Cardiac muscle cell (in vitro differentiated cells and primary cell): Measurements from ENCODE around the gene CACNA1S. TPM values are rescaled to one million over a fixed set of nuclear protein-coding genes. Genes with fewer than 3 reads are reported as not detected.

Experiments
- DNase-seq, 2 donors: peaks; one replicate each; pipeline versions ENCODE4 v3.0.0 to v3.0.0-alpha.2; 2010 to 2017; ENCODE audit warnings: low read depth in 1 of 2, low spot score in 1 of 2
- H3K27ac ChIP-seq: fragments of 200-600 bp; sonication (generic); 2 replicates; pipeline ENCODE4 v1.5.1; 2016
- H3K27me3 ChIP-seq: fragments of 200-600 bp; sonication (generic); 2 replicates; pipeline ENCODE4 v1.6.0; 2016; ENCODE audit warnings: control low read depth
- H3K36me3 ChIP-seq: fragments of 200-600 bp; sonication (generic); 2 replicates; pipeline ENCODE4 v1.5.1; 2016; ENCODE audit warnings: control low read depth
- H3K4me1 ChIP-seq: fragments of 200-600 bp; sonication (generic); 2 replicates; pipeline ENCODE4 v1.8.1; 2017; ENCODE audit warnings: low read depth, mild to moderate bottlenecking, mixed run types
- H3K4me3 ChIP-seq: fragments of 200-600 bp; sonication (generic); 2 replicates; pipeline ENCODE4 v1.5.1; 2016; ENCODE audit warnings: mild to moderate bottlenecking
- H3K9me3 ChIP-seq: fragments of 200-600 bp; sonication (generic); 2 replicates; pipeline ENCODE4 v1.5.1; 2017; ENCODE audit warnings: low read depth, mild to moderate bottlenecking, control low read depth
- polyA plus RNA-seq: library from polyadenylated mRNA; unstranded; fragments of >200 nt; fragmentation: Nextera tagmentation; extraction: Ambion mirVana; gene quantifications from 2 replicates; pipeline ENCODE4 v1.2.1, GENCODE V29; 2016
- total RNA-seq: library from RNA; depleted of rRNA; stranded (reverse); fragments of >200 nt; gene quantifications from 2 replicates; pipeline ENCODE4 v1.2.3, GENCODE V29; 2016
- TF ChIP-seq, protein P1 (sequence below): IDR thresholded peaks from 2 replicates; pipeline ENCODE4 v1.5.1; 2012; ENCODE audit warnings: low read depth, mild to moderate bottlenecking, low read length

The CACNA1S gene
- total and polyA plus RNA-seq, 2 experiments from 2014 or later: 0.30 TPM; not detected in 1

DNA sequence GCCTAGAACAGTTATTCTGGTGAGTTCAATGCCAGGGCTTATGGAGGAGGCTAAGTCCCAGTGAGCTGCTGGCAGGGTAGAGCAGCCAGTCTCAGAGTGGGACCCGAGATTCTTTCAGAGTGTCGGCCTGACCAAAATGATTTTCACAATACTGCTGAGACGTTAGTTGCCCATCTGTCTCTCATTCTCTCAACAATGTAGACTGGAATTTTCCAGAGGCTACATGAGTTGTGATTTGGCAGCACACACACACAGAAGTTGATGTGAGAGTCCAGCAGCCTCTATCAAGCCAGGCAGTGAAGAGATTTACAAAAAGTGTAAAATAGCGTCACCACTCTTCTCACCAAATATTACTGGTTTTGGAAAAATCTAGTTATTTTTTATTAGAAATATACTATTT lies 21.7 kb downstream of the CACNA1S start:
- Histone ChIP-seq H3K27ac (no peak overlapping the region), H3K4me1 (peaks cover 11% of the 10 kb centered on the region), H3K4me3 (no peak overlapping the region), H3K36me3 (no peaks in the 10 kb centered on the region), H3K9me3 (no peaks in the 10 kb centered on the region), H3K27me3 (no peaks in the 10 kb centered on the region)
- TF ChIP-seq, protein P1, sequence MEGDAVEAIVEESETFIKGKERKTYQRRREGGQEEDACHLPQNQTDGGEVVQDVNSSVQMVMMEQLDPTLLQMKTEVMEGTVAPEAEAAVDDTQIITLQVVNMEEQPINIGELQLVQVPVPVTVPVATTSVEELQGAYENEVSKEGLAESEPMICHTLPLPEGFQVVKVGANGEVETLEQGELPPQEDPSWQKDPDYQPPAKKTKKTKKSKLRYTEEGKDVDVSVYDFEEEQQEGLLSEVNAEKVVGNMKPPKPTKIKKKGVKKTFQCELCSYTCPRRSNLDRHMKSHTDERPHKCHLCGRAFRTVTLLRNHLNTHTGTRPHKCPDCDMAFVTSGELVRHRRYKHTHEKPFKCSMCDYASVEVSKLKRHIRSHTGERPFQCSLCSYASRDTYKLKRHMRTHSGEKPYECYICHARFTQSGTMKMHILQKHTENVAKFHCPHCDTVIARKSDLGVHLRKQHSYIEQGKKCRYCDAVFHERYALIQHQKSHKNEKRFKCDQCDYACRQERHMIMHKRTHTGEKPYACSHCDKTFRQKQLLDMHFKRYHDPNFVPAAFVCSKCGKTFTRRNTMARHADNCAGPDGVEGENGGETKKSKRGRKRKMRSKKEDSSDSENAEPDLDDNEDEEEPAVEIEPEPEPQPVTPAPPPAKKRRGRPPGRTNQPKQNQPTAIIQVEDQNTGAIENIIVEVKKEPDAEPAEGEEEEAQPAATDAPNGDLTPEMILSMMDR: no peak
- no peak for DNase-seq

DNA sequence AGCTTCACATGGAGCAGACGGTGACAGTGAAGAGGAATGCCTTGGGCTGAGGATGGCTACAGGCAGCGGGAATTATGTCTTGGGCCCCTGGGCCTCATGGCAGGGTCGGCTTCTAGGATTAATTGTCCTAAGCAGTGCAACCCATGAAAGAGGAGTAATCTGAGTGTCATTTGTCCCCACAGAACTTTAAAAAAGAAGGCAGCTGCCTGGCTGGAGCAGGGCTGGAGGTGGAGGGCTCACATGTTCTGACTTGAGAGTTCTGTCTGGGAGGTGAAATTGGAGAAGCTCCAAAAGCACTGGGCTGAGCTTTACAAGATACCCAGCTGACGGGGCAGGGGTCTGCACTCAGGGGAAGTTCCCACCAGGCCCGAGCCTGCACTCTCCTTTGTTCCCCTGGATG lies 22.6 kb downstream of the CACNA1S start:
- no peak overlapping the region for H3K4me3 ChIP-seq
- TF ChIP-seq, protein P1: no peak
- no peaks in the 10 kb centered on the region for H3K27me3 ChIP-seq
- no peaks in the 10 kb centered on the region for H3K36me3 ChIP-seq
- peaks cover 5% of the 10 kb centered on the region for H3K4me1 ChIP-seq
- DNase-seq: peak in 1 of 2 donors; percentile 41
- H3K27ac ChIP-seq: no peak overlapping the region
- H3K9me3 ChIP-seq: no peaks in the 10 kb centered on the region

DNA sequence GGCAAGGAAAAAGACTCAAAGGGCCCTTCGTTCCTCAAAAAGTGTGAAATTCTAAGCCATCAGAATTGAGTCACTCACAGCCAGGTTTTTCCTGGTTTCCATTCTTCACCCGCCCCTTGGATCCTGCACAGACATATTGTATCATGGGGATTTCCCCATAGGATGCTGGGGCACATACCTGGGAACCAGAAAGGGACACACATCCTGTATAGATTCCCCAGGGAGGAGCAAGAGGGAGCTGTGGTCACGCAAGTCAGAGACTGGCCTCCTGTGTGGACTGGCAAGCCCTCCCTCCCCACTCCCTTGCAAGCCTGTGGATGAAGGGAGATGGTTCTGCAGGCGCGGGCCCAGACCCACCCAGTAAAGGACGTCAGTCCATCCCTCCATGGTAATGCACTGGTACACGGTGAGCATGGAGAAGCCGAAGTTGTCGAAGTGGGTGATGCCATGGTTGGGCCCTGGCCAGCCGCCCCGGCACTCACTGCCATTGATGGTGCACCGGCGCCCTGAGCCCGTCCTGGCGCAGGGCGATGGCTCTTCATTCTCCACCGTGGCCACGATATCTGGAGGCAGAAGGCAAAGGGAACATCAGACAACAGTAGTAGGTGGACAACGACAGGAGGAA lies 23.2 kb downstream of the CACNA1S start:
- H3K9me3 ChIP-seq: no peaks in the 10 kb centered on the region
- no peak overlapping the region for H3K4me3 ChIP-seq
- H3K27me3 ChIP-seq: no peaks in the 10 kb centered on the region
- no peaks in the 10 kb centered on the region for H3K36me3 ChIP-seq
- H3K27ac ChIP-seq: no peak overlapping the region
- no peak for DNase-seq
- peaks cover 4% of the 10 kb centered on the region for H3K4me1 ChIP-seq
- TF ChIP-seq, protein P1: no peak

DNA sequence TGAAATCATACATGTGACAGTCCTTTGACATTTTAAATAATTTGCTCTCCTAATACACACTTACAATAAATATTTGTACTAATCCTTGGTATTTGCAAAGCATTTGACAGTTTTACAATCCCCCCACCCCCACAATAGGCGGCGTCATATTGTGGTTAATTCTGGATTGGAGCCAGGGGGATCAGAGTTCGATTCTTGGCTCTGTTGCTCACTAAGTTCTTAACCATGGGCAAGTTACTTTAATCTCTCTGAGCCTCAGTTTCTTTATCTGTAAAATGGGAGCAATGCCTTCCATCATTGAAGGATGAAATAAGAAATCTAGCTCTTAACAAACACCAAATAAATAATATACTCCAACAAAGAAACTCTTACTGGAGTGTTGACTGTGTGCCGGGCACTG lies 23.8 kb downstream of the CACNA1S start:
- Histone ChIP-seq H3K4me1 (peaks cover 4% of the 10 kb centered on the region), H3K27ac (no peak overlapping the region), H3K27me3 (no peaks in the 10 kb centered on the region), H3K36me3 (no peaks in the 10 kb centered on the region), H3K4me3 (no peak overlapping the region), H3K9me3 (no peaks in the 10 kb centered on the region)
- DNase-seq: no peak
- TF ChIP-seq, protein P1: no peak

DNA sequence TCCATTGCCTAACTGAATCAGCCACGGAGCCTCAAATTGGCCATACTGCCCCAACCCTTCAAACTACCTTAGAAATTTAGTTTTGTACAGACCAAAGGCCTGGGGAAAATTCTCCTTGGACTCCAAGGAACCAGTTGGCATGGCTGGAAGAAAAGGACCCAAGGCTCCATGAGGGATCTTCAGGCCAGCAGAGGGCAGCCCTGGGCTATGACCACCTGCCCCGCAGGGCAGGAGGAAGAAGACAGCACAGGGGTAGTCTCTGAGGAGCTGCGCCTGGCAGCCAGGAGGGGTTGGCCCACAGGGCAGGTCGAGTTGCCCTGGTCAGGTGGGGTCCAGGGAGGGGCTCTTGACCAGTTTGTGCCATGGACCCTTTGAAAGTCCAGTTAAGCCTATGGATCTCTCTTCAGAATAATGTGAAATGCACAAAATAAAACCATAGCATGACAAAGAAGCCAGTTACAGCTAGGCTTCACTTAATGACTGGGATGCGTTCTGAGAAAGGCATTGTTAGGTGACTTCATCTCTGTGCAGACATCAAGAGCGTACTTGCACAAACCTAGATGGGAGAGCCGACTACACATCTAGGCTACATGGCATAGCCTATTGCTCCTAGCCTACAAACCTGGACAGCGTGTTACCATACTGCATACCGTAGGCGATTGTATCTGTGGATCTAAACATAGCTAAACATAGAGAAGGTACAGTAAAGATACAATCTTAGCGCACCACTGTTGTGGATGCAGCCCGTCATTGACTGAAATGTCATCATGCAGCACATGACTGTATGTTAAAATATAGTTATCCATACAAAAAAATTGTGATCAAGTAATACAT lies 26.1 kb downstream of the CACNA1S start:
- TF ChIP-seq, protein P1: peak; percentile 81
- DNase-seq: peak; percentile 62 to 70
- no peaks in the 10 kb centered on the region for H3K9me3 ChIP-seq

More for the DNA sequence above, 26.1 kb downstream of the CACNA1S start:
- H3K27ac ChIP-seq: no peak overlapping the region
- no peaks in the 10 kb centered on the region for H3K36me3 ChIP-seq
- no peak overlapping the region for H3K4me3 ChIP-seq
- no peaks in the 10 kb centered on the region for H3K27me3 ChIP-seq
- peaks cover 4% of the 10 kb centered on the region for H3K4me1 ChIP-seq
